Mesothelial cell of epicardium (in vitro differentiated cells): ENCODE data around the gene STK39. TPM values are rescaled to one million over a fixed set of nuclear protein-coding genes. Genes with fewer than 3 reads are reported as not detected.

Experiments
- DNase-seq, 2 experiments: peaks; one replicate each; pipeline ENCODE4 v3.0.0; 2021; ENCODE audit warnings: low spot score in 2 of 2; ENCODE audit not compliant: unreplicated experiment in 2 of 2
- H3K27ac Mint-ChIP-seq: 2 replicates; pipeline ENCODE4 v1.8.0; 2021; ENCODE audit warnings: mixed read lengths
- H3K27me3 Mint-ChIP-seq: 2 replicates; pipeline ENCODE4 v1.8.0; 2021; ENCODE audit warnings: low read depth, mixed read lengths
- H3K36me3 Mint-ChIP-seq: 2 replicates; pipeline ENCODE4 v1.8.0; 2021; ENCODE audit warnings: mixed read lengths
- H3K4me1 Mint-ChIP-seq: 2 replicates; pipeline ENCODE4 v1.8.0; 2021; ENCODE audit warnings: mixed read lengths
- H3K4me3 Mint-ChIP-seq: 2 replicates; pipeline ENCODE4 v1.8.0; 2021; ENCODE audit warnings: mild to moderate bottlenecking, moderate library complexity, mixed read lengths
- H3K9me3 Mint-ChIP-seq: 2 replicates; pipeline ENCODE4 v1.8.0; 2021; ENCODE audit warnings: mixed read lengths
- total RNA-seq: library from RNA; stranded (reverse); gene quantifications from 3 replicates; pipeline ENCODE4 v1.2.1, GENCODE V29; 2021
- TF ChIP-seq, protein P1 (sequence below): fragments of 200-600 bp; sonication (generic); IDR thresholded peaks from one replicate; pipeline ENCODE4 v1.5.0; 2021; ENCODE audit warnings: antibody characterized with exemption; ENCODE audit not compliant: unreplicated experiment

STK39 gene
- total RNA-seq, 1 donor from 2014 or later = 18.7 TPM

DNA sequence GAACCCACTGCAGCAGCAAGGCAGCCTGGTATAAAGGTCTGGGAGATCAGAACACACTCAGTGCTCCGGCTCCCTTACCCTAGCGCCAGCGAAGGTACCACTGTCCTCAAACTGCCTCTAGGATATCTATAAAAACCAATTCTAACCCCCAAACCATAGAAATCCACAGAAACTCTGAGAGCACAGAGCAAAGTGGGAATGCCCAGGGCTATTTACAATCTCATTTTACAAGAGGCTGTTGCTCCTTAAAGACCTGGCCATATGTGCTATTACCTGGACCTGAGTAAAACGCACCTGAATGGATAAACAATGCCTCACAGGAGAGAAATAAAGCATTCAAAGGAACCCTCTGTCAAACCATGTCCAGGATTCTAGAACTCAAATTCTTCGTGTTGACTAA is 4.3 kb downstream of the STK39 start:
- no peaks in the 10 kb centered on the region for H3K27me3 Mint-ChIP-seq
- TF ChIP-seq, protein P1, sequence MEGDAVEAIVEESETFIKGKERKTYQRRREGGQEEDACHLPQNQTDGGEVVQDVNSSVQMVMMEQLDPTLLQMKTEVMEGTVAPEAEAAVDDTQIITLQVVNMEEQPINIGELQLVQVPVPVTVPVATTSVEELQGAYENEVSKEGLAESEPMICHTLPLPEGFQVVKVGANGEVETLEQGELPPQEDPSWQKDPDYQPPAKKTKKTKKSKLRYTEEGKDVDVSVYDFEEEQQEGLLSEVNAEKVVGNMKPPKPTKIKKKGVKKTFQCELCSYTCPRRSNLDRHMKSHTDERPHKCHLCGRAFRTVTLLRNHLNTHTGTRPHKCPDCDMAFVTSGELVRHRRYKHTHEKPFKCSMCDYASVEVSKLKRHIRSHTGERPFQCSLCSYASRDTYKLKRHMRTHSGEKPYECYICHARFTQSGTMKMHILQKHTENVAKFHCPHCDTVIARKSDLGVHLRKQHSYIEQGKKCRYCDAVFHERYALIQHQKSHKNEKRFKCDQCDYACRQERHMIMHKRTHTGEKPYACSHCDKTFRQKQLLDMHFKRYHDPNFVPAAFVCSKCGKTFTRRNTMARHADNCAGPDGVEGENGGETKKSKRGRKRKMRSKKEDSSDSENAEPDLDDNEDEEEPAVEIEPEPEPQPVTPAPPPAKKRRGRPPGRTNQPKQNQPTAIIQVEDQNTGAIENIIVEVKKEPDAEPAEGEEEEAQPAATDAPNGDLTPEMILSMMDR = no peak
- no peak overlapping the region for H3K4me3 Mint-ChIP-seq
- H3K9me3 Mint-ChIP-seq = no peaks in the 10 kb centered on the region
- H3K27ac Mint-ChIP-seq = no peak overlapping the region
- DNase-seq = no peak
- H3K36me3 Mint-ChIP-seq = no peaks in the 10 kb centered on the region
- peaks cover 31% of the 10 kb centered on the region for H3K4me1 Mint-ChIP-seq

GRCh38 chr2:168241746-168242145 is 5.6 kb downstream of the STK39 start:
- H3K4me3 Mint-ChIP-seq = no peak overlapping the region
- no peak overlapping the region for H3K27ac Mint-ChIP-seq
- TF ChIP-seq, protein P1 = no peak
- H3K4me1 Mint-ChIP-seq = peaks cover 32% of the 10 kb centered on the region
- no peaks in the 10 kb centered on the region for H3K36me3 Mint-ChIP-seq
- no peaks in the 10 kb centered on the region for H3K27me3 Mint-ChIP-seq
- DNase-seq = no peak
- no peaks in the 10 kb centered on the region for H3K9me3 Mint-ChIP-seq

- Mint-ChIP-seq H3K27me3 (no peaks in the 10 kb centered on the region), H3K27ac (no peak overlapping the region), H3K9me3 (no peaks in the 10 kb centered on the region), H3K36me3 (no peaks in the 10 kb centered on the region), H3K4me3 (no peak overlapping the region), H3K4me1 (peaks cover 31% of the 10 kb centered on the region)
- TF ChIP-seq, protein P1 = no peak
- no peak for DNase-seq
Observed at GRCh38 chr2:168241208-168241607, 6.2 kb downstream of the STK39 start.

DNA sequence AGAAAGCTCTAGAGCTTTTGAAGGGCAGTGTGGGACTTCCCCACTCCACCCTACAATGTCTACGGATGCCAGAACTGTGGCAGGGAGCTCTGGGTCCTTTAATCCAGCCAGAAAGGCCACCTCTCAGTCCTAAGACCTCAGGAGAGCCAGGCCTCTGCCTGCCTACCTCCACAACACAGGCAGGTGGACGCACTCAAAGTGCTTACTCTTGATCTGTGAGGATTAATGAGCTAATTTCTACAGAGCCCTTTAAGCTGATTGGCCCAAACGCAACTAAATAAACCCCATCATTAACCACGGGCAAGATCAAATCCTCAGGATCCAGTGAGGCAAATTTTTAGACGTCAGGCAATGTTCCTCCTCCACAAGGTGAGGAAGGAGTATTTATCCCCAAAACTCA is 8.1 kb downstream of the STK39 start:
- Mint-ChIP-seq H3K4me1 (peaks cover 15% of the 10 kb centered on the region), H3K36me3 (no peaks in the 10 kb centered on the region), H3K27me3 (no peaks in the 10 kb centered on the region), H3K9me3 (no peaks in the 10 kb centered on the region), H3K4me3 (no peak overlapping the region), H3K27ac (no peak overlapping the region)
- no peak for DNase-seq
- TF ChIP-seq, protein P1 = no peak

GRCh38 chr2:168237741-168238140 is 9.7 kb downstream of the STK39 start:
- Mint-ChIP-seq H3K27ac (no peak overlapping the region), H3K36me3 (no peaks in the 10 kb centered on the region)

More at GRCh38 chr2:168237741-168238140, 9.7 kb downstream of the STK39 start:
- no peaks in the 10 kb centered on the region for H3K9me3 Mint-ChIP-seq
- no peak for DNase-seq
- TF ChIP-seq, protein P1 = no peak
- peaks cover 4% of the 10 kb centered on the region for H3K4me1 Mint-ChIP-seq
- H3K27me3 Mint-ChIP-seq = no peaks in the 10 kb centered on the region
- no peak overlapping the region for H3K4me3 Mint-ChIP-seq
